Activated CD8-positive, alpha-beta T cell treated with anti-CD3 and anti-CD28 coated beads, Interleukin-2, amount 10 ng/mL, durations not matched to agents 7 days and 5 days (primary cell): ENCODE results near the gene VOPP1. TPM values are rescaled to one million over a fixed set of nuclear protein-coding genes. Genes with fewer than 3 reads are reported as not detected.
A peak's percentile ranks its signal among the peaks of the same experiment; 100 is the strongest.

ENCODE experiments used
- ATAC-seq: fragments of 150-1000 bp; cut with Tn5 transposase; one replicate; pipeline ENCODE4 v1.10.0; 2021; ENCODE audit warnings: moderate library complexity
- CTCF ChIA-PET: fragments of 350-600 bp; sonication (Branson Sonifier 250); formaldehyde crosslinking; loops from one replicate; lab custom pipeline; 2021; ENCODE audit warnings: antibody characterized with exemption; lab: Charles Lee
- POLR2A ChIA-PET: fragments of 350-600 bp; sonication (Branson Sonifier 250); formaldehyde crosslinking; loops from one replicate; lab custom pipeline; 2021; ENCODE audit warnings: antibody characterized with exemption; lab: Charles Lee
- DNase-seq: peaks from one replicate; pipeline ENCODE4 v3.0.0-alpha.2; 2020
- H3K27ac Mint-ChIP-seq: one replicate; pipeline ENCODE4 v1.8.0; 2021; ENCODE audit warnings: mild to moderate bottlenecking, mixed read lengths
- H3K27me3 Mint-ChIP-seq: one replicate; pipeline ENCODE4 v1.8.0; 2021; ENCODE audit warnings: low read depth, mixed read lengths
- H3K36me3 Mint-ChIP-seq: one replicate; pipeline ENCODE4 v1.8.0; 2021; ENCODE audit warnings: low read depth, mixed read lengths
- H3K4me1 Mint-ChIP-seq: one replicate; pipeline ENCODE4 v1.8.0; 2021; ENCODE audit warnings: low read depth, mixed read lengths
- H3K4me3 Mint-ChIP-seq: one replicate; pipeline ENCODE4 v1.8.0; 2021; ENCODE audit warnings: mild to moderate bottlenecking, mixed read lengths
- H3K9me3 Mint-ChIP-seq: one replicate; pipeline ENCODE4 v1.8.0; 2022; ENCODE audit warnings: mixed read lengths; ENCODE audit not compliant: insufficient read depth
- total RNA-seq, 2 experiments: library from RNA; stranded (reverse); gene quantifications; one replicate each; pipeline ENCODE4 v1.2.3, GENCODE V29; 2021

Gene VOPP1
- total RNA-seq, 2 experiments from 2014 or later: 44.5 to 45.3 TPM

DNA sequence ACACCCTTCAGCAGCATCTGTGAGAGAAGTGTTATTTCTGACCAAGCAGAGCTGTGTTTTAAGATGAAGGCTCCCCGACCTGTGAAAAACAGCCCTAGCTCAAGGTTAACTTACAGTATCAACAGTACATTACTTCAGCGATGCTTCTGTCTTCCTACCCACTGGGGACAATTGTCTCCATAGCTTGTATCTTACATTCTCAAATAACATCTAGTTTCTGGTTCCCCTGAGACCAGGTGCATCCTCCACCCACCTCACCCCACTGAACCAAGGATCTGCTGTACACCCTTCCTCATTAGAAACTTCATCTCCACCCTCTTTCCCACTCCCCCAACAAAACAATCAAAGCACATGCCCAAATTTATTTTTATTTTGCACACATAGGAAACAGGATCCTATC, 102.0 kb downstream of the VOPP1 start:
- ChIA-PET CTCF (interaction anchor here (2.2 kb wide), 1 partner anchor 63 kb away, joined by 14 read pairs; no protein-coding TSS in a partner anchor), POLR2A (interaction anchor here (0.7 to 1.8 kb wide), 2 partner anchors 45 to 64 kb away, joined by 3 to 10 read pairs; no protein-coding TSS in a partner anchor)
- peaks cover 44% of the 10 kb centered on the region for H3K4me1 Mint-ChIP-seq
- H3K9me3 Mint-ChIP-seq: no peaks in the 10 kb centered on the region
- H3K27me3 Mint-ChIP-seq: no peaks in the 10 kb centered on the region
- H3K4me3 Mint-ChIP-seq: no peak overlapping the region
- peaks cover 37% of the 10 kb centered on the region for H3K36me3 Mint-ChIP-seq
- DNase-seq: no peak
- H3K27ac Mint-ChIP-seq: peak overlapping the region; percentile 1
- ATAC-seq: no peak

GRCh38 chr7:55469721-55470120, 102.6 kb downstream of the VOPP1 start:
- POLR2A ChIA-PET: interaction anchor here (0.7 to 1.8 kb wide), 2 partner anchors 46 to 65 kb away, joined by 3 to 10 read pairs; no protein-coding TSS in a partner anchor
- Mint-ChIP-seq H3K27ac (peak overlapping the region; percentile 52), H3K4me1 (peaks cover 38% of the 10 kb centered on the region), H3K27me3 (no peaks in the 10 kb centered on the region), H3K4me3 (no peak overlapping the region), H3K36me3 (peaks cover 41% of the 10 kb centered on the region), H3K9me3 (no peaks in the 10 kb centered on the region)
- CTCF ChIA-PET: interaction anchor here (1.1 to 2.2 kb wide), 5 partner anchors 9 to 217 kb away, joined by 3 to 14 read pairs (median 4); no protein-coding TSS in a partner anchor
- ATAC-seq (no peak), DNase-seq (no peak)

GRCh38 chr7:55469271-55469681, 103.0 kb downstream of the VOPP1 start:
- Mint-ChIP-seq H3K4me3 (no peak overlapping the region), H3K27ac (peak overlapping the region; percentile 52), H3K36me3 (peaks cover 42% of the 10 kb centered on the region), H3K9me3 (no peaks in the 10 kb centered on the region), H3K27me3 (no peaks in the 10 kb centered on the region), H3K4me1 (peaks cover 34% of the 10 kb centered on the region)
- ATAC-seq: peak; percentile 66
- DNase-seq: peak; percentile 36
- CTCF ChIA-PET: interaction anchor here (0.7 to 2.2 kb wide), 8 partner anchors 9 to 217 kb away, joined by 3 to 14 read pairs (median 3); no protein-coding TSS in a partner anchor
- POLR2A ChIA-PET: interaction anchor here (1.8 kb wide), 1 partner anchor 65 kb away, joined by 10 read pairs; no protein-coding TSS in a partner anchor

GRCh38 chr7:55468495-55468894, 103.8 kb downstream of the VOPP1 start:
- H3K4me3 Mint-ChIP-seq: no peak overlapping the region
- peak overlapping the region; percentile 26 for H3K27ac Mint-ChIP-seq
- POLR2A ChIA-PET: interaction anchor here (1.8 kb wide), 1 partner anchor 66 kb away, joined by 10 read pairs; no protein-coding TSS in a partner anchor
- DNase-seq (no peak), ATAC-seq (no peak)
- peaks cover 26% of the 10 kb centered on the region for H3K4me1 Mint-ChIP-seq
- peaks cover under 1% of the 10 kb centered on the region for H3K9me3 Mint-ChIP-seq
- CTCF ChIA-PET: interaction anchor here (0.6 to 2.2 kb wide), 9 partner anchors 8 to 216 kb away, joined by 3 to 14 read pairs (median 3); no protein-coding TSS in a partner anchor
- H3K36me3 Mint-ChIP-seq: peaks cover 48% of the 10 kb centered on the region
- H3K27me3 Mint-ChIP-seq: no peaks in the 10 kb centered on the region

DNA sequence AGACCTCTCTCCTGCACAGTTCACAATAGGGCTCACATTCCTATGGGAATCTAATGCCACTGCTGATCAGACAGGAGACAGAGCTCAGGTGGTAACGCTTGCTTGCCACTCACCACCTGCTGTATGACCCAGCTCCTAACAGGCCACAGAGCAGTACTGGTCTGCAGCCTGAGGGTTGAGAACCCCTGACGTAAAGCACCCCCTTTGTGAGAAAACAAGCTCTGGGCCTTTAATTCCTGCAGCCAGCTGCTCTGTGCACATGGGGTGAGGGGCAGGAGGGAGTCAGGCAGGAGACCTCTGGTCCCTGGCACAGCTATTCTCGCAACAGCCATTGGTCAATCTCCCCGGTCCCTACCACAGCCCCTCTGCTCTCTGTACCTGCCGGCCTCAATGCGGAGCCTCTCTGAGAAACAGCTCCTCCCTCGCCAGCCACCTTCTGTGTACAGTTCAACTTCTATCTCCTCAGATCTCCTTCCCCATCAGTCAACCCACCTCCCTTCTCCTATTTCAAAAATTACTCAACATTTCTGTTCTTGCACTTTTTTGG, 105.2 kb downstream of the VOPP1 start:
- H3K4me1 Mint-ChIP-seq: peaks cover 32% of the 10 kb centered on the region
- POLR2A ChIA-PET: interaction anchor here (0.7 to 1.0 kb wide), 3 partner anchors 40 to 101 kb away, joined by 4 read pairs; no protein-coding TSS in a partner anchor
- H3K4me3 Mint-ChIP-seq: no peak overlapping the region
- CTCF ChIA-PET: interaction anchor here (1.4 kb wide), 1 partner anchor 34 kb away, joined by 3 read pairs; no protein-coding TSS in a partner anchor
- peaks cover 7% of the 10 kb centered on the region for H3K9me3 Mint-ChIP-seq
- no peak overlapping the region for H3K27ac Mint-ChIP-seq
- peaks cover 52% of the 10 kb centered on the region for H3K36me3 Mint-ChIP-seq
- no peaks in the 10 kb centered on the region for H3K27me3 Mint-ChIP-seq
- no peak for DNase-seq
- ATAC-seq: no peak

DNA sequence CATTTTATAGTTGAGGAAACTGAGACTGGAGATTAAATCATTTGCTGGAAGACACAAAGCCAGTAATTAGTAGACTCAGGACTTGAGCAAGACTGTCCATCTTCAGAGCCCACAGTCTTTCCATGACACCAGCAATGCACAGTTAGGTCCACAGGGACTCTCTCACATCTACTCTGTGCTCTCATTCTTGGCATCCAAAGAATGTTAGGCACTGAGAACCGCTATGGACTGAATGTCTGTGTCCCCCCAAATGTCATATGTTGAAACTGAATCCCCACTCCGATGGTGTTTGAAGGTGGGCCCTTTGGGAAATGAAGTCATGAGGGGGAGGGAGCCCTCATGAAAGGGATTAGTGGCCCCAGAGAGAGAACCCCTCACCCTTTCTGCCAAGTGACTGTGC, 106.6 kb downstream of the VOPP1 start:
- H3K9me3 Mint-ChIP-seq: peaks cover 11% of the 10 kb centered on the region
- no peak for ATAC-seq
- H3K4me3 Mint-ChIP-seq: no peak overlapping the region
- CTCF ChIA-PET: no interaction called here
- H3K4me1 Mint-ChIP-seq: peaks cover 37% of the 10 kb centered on the region
- no peak for DNase-seq
- POLR2A ChIA-PET: no interaction called here
- no peaks in the 10 kb centered on the region for H3K27me3 Mint-ChIP-seq
- H3K36me3 Mint-ChIP-seq: peaks cover 52% of the 10 kb centered on the region
- no peak overlapping the region for H3K27ac Mint-ChIP-seq

- Mint-ChIP-seq H3K27me3 (no peaks in the 10 kb centered on the region), H3K4me3 (no peak overlapping the region), H3K27ac (no peak overlapping the region), H3K36me3 (peaks cover 51% of the 10 kb centered on the region), H3K4me1 (peaks cover 26% of the 10 kb centered on the region), H3K9me3 (peaks cover 22% of the 10 kb centered on the region)
- CTCF ChIA-PET: no interaction called here
- POLR2A ChIA-PET: no interaction called here
- DNase-seq: no peak
- ATAC-seq: no peak
Measured at GRCh38 chr7:55464422-55464821, 107.9 kb downstream of the VOPP1 start.

GRCh38 chr7:55463686-55464262, 108.5 kb downstream of the VOPP1 start:
- Mint-ChIP-seq H3K27me3 (no peaks in the 10 kb centered on the region), H3K36me3 (peaks cover 53% of the 10 kb centered on the region), H3K4me1 (peaks cover 20% of the 10 kb centered on the region), H3K9me3 (peaks cover 27% of the 10 kb centered on the region), H3K27ac (no peak overlapping the region), H3K4me3 (no peak overlapping the region)
- no peak for ATAC-seq
- ChIA-PET CTCF (no interaction called here), POLR2A (no interaction called here)
- DNase-seq: no peak

- peaks cover 39% of the 10 kb centered on the region for H3K9me3 Mint-ChIP-seq
- peaks cover 18% of the 10 kb centered on the region for H3K4me1 Mint-ChIP-seq
- no peak for ATAC-seq
- peaks cover 22% of the 10 kb centered on the region for H3K36me3 Mint-ChIP-seq
- no peaks in the 10 kb centered on the region for H3K27me3 Mint-ChIP-seq
- no peak for DNase-seq
- H3K27ac Mint-ChIP-seq: no peak overlapping the region
- no peak overlapping the region for H3K4me3 Mint-ChIP-seq
- CTCF ChIA-PET: no interaction called here
- POLR2A ChIA-PET: no interaction called here
Measured at GRCh38 chr7:55458351-55458750, 114.0 kb downstream of the VOPP1 start.

GRCh38 chr7:55457801-55458200, 114.5 kb downstream of the VOPP1 start:
- no peaks in the 10 kb centered on the region for H3K27me3 Mint-ChIP-seq
- CTCF ChIA-PET: no interaction called here
- H3K4me1 Mint-ChIP-seq: peaks cover 20% of the 10 kb centered on the region
- peaks cover 37% of the 10 kb centered on the region for H3K9me3 Mint-ChIP-seq
- no peak overlapping the region for H3K27ac Mint-ChIP-seq
- no peak for ATAC-seq
- no peak overlapping the region for H3K4me3 Mint-ChIP-seq
- no peak for DNase-seq
- POLR2A ChIA-PET: no interaction called here
- peaks cover 19% of the 10 kb centered on the region for H3K36me3 Mint-ChIP-seq

DNA sequence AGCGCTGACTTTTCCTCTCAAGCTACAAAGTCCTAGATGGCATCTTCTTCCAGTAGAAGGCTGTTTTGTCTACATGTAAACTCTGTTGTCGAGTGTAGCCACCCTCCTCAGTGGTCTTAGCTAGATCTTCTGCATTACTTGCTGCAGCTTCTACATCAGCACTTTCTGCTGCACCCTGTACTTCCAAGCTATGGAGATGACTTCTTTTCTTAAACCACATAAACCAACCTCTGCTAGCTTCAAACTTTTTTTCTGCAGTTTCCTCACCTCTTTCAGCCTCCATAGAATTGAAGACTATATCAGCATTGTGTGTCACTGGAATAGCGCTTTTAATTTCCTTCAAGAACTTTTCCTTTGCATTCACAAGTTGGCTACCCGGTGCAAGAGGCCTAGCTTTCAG, 119.3 kb downstream of the VOPP1 start:
- Mint-ChIP-seq H3K4me1 (peaks cover 11% of the 10 kb centered on the region), H3K27ac (no peak overlapping the region), H3K4me3 (no peak overlapping the region), H3K9me3 (peaks cover 6% of the 10 kb centered on the region), H3K27me3 (no peaks in the 10 kb centered on the region), H3K36me3 (peaks cover 7% of the 10 kb centered on the region)
- DNase-seq: no peak
- ChIA-PET CTCF (interaction anchor here (1.4 kb wide), 1 partner anchor 20 kb away, joined by 5 read pairs; no protein-coding TSS in a partner anchor), POLR2A (no interaction called here)
- no peak for ATAC-seq

DNA sequence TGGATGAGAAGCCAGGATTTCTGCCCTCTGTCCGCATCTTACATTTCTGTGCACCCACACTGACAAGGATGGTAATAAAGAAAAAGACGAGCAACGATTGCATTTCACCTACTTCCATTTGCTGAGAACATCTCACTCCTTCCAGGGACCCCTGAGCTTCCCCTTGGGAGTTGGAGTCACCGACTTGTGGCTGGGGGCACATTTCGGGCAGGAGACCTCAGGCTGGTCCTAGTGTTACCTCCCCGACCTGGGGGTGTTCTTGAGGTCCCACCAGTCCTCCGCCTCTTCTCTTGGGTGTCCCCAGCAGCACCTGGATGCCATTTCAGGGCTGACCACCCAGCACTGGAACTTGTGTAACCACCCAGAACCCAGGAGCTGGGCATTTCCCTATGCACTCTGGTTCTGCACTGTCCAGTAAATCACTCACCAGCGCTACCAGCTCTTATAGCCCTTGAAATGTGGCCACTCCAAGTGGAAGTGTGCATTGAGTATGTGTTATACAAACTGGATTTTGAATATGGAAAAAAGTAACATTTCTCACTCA, 122.2 kb downstream of the VOPP1 start:
- Mint-ChIP-seq H3K4me1 (peaks cover 8% of the 10 kb centered on the region), H3K27ac (no peak overlapping the region), H3K4me3 (no peak overlapping the region), H3K9me3 (peaks cover 6% of the 10 kb centered on the region), H3K36me3 (peaks cover 8% of the 10 kb centered on the region), H3K27me3 (no peaks in the 10 kb centered on the region)
- ChIA-PET CTCF (no interaction called here), POLR2A (no interaction called here)
- DNase-seq (no peak), ATAC-seq (no peak)
